ENCODE results near the gene CRK.

- TF ChIP-seq REST (IDR thresholded peaks at IDR 0.05; ENCODE audit: insufficient read depth in 1 of 2, low read depth in 2 of 2, low read length in 2 of 2) (no peak), TAF1 (IDR thresholded peaks at IDR 0.05; ENCODE audit: borderline replicate concordance, insufficient read depth, low read length) (no peak), POLR2AphosphoS5 (IDR thresholded peaks at IDR 0.05; ENCODE audit: low read depth, low read length) (no peak), SIN3A (IDR thresholded peaks at IDR 0.05; ENCODE audit: borderline replicate concordance, insufficient read depth, low read length) (no peak), FOXP2 (optimal IDR thresholded peaks at IDR 0.05; ENCODE audit: borderline replicate concordance, extremely low read depth, extremely low read length, insufficient read depth) (no peak)
These were observed 6.5 kb downstream of the CRK start for GRCh38 chr17:1449412-1449967.
